Effector memory CD4-positive, alpha-beta T cell (primary cell): ENCODE data around the gene LRRC8A.
"Not testable (repeated sequence)": the region's sequence is repeated elsewhere in the genome, so short reads cannot be mapped to it uniquely, and the experiment has no call there.

ENCODE experiments used
- DNase-seq, 3 donors: peaks; one replicate each; pipeline ENCODE4 v3.0.0-alpha.2; 2020
- H3K27ac ChIP-seq: 2 replicates; pipeline ENCODE4 v1.7.0; 2013; ENCODE audit warnings: mild to moderate bottlenecking, low read length, moderate library complexity; ENCODE audit not compliant: insufficient read depth, poor library complexity, severe bottlenecking
- H3K27me3 ChIP-seq: replicated peaks from 2 replicates; pipeline ENCODE4 v1.7.0; 2013; ENCODE audit warnings: mild to moderate bottlenecking, low read length; ENCODE audit not compliant: insufficient read depth, control insufficient read depth, poor library complexity, severe bottlenecking
- H3K36me3 ChIP-seq: 2 replicates; pipeline ENCODE4 v1.7.0; 2013; ENCODE audit warnings: mild to moderate bottlenecking, low read length, moderate library complexity; ENCODE audit not compliant: control insufficient read depth, insufficient read depth
- H3K4me1 ChIP-seq: 2 replicates; pipeline ENCODE4 v1.7.0; 2013; ENCODE audit warnings: low read length, mild to moderate bottlenecking; ENCODE audit not compliant: control insufficient read depth, insufficient read depth, poor library complexity, severe bottlenecking
- H3K4me3 ChIP-seq: 2 replicates; pipeline ENCODE4 v1.7.0; 2013; ENCODE audit warnings: low read length, low read depth, mild to moderate bottlenecking; ENCODE audit not compliant: insufficient read depth, poor library complexity, severe bottlenecking
- H3K9me3 ChIP-seq: 2 replicates; pipeline ENCODE4 v1.7.0; 2013; ENCODE audit warnings: mild to moderate bottlenecking, low read length, moderate library complexity; ENCODE audit not compliant: control insufficient read depth

LRRC8A gene

DNA sequence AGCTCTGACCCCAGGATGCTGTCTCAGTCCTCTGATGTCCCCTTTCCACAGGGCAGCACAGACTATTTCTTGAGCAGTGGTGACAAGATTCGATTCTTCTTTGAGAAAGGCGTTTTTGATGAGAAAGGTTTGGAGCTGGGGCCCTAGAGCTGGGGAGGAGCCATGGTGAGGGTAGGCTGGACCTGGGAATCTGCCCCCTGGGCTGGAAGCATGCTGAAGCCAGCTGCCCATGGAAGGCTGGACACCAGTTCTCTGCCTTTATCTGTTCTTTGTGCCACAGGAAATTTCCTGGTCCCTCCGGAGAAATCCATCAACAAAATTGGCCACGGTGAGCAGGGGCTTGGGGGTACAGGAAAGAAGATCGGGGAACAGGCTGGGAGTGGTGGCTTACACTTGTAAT is 51.8 kb downstream of the LRRC8A start:
- H3K4me1 ChIP-seq: no peaks in the 10 kb centered on the region
- H3K36me3 ChIP-seq: no peaks in the 10 kb centered on the region
- no peak overlapping the region for H3K27ac ChIP-seq
- no peaks in the 10 kb centered on the region for H3K27me3 ChIP-seq
- no peaks in the 10 kb centered on the region for H3K9me3 ChIP-seq
- no peak for DNase-seq
- H3K4me3 ChIP-seq: no peak overlapping the region

DNA sequence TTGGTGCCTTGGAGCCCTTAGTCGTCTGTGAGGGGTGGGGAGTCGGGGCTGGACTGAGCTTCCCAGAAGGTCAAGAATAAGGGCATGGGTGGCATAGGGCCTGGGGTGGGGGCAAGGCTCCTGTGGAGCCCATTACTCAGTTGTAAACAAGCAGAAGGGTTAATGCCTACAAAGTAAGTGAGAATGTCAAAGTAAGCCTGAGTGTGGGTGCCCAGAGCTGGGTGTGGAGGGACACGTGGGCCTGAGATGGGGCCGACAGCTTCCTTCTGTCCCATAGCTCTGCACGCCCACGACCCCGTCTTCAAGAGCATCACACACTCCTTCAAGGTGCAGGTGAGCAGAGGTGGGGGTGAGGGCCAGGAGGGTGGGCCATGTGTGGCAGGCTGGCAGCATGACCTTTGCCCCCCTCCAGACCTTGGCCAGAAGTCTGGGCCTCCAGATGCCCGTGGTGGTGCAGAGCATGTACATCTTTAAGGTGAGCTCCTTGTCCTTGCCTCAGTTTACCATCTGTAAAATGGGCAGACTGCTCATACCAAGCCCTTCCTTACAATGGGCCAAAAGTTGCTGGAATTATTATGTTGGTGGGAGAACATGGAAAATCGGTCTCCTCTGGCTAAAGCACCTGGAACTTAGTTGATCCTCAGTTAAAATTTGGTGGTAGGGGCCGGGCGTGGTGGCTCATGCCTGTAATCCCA is 54.4 kb downstream of the LRRC8A start:
- no peak for DNase-seq
- H3K36me3 ChIP-seq: no peaks in the 10 kb centered on the region
- no peaks in the 10 kb centered on the region for H3K9me3 ChIP-seq
- H3K4me3 ChIP-seq: no peak overlapping the region
- no peaks in the 10 kb centered on the region for H3K4me1 ChIP-seq
- no peak overlapping the region for H3K27ac ChIP-seq
- H3K27me3 ChIP-seq: no peaks in the 10 kb centered on the region

DNA sequence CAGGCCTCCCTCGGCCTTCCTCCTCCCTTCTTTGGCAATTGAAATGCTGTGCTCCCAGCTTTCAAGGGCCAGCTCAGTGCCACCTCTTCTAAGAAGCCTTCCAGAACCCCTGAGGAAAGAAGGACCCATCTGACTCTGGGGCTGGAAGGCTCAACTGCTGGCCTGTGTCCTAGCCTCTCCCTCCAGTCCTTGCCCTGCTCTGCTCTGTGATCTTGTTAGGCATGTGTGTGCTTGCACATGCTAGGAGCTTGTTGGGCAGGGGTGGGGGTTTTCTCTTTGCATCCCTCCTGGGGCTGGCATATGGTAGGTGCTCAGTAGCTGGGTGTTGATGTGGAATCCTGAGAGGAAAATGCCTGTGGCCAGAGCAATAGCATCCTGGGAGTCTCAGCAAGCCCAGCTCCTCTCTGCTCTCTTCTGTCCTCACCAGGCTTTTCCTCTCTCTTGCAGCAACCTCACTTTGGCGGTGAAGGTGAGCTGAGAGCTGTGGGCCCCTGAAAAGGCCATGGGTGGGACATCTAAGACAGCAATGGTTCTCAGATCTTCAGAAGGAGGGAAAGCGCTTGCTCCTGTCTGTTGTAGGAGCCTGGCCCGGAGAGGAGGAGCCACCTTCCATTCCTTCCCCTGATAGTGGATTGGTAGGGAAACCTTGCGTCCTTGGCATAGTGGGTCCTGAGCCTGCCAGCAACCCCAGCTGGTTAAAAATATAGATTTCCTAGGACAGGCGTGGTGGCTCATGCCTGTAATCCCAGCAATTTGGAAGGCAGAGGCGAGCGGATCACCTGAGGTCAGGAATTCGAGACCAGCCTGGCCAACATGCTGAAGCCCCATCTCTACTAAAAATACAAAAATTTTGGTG is 55.6 kb downstream of the LRRC8A start:
- H3K27me3 ChIP-seq: no peaks in the 10 kb centered on the region
- H3K4me1 ChIP-seq: no peaks in the 10 kb centered on the region
- no peaks in the 10 kb centered on the region for H3K9me3 ChIP-seq
- H3K4me3 ChIP-seq: no peak overlapping the region
- H3K36me3 ChIP-seq: no peaks in the 10 kb centered on the region
- no peak overlapping the region for H3K27ac ChIP-seq
- no peak for DNase-seq

DNA sequence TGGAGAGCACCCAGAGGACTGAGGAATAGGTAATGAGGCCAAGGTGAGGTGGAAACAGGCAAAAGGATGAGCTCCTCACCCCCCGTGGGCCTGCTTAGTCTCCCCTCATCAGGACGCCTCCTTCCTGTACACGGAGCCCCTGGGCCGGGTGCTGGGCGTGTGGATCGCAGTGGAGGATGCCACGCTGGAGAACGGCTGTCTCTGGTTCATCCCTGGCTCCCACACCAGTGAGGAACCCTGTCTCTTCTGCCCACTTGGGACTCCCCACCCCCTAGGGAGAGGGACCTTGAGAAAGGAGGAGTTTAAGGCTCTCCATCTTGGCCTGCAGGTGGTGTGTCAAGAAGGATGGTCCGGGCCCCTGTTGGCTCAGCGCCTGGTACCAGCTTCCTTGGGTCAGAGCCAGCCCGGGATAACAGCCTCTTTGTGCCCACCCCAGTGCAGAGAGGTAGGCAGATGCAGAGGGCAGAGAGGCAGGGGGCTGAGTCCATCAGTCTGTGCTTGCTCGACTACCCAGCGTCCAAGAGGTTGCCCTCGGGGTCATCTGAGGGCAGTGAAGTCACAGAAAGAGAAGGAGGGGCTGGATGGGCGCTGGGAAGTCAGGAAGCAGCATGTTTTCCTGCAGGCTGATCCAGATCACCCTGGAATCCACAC is 58.5 kb downstream of the LRRC8A start:
- Histone ChIP-seq H3K36me3 (no peaks in the 10 kb centered on the region), H3K4me1 (no peaks in the 10 kb centered on the region), H3K4me3 (no peak overlapping the region), H3K27me3 (no peaks in the 10 kb centered on the region), H3K9me3 (no peaks in the 10 kb centered on the region), H3K27ac (no peak overlapping the region)
- no peak for DNase-seq

DNA sequence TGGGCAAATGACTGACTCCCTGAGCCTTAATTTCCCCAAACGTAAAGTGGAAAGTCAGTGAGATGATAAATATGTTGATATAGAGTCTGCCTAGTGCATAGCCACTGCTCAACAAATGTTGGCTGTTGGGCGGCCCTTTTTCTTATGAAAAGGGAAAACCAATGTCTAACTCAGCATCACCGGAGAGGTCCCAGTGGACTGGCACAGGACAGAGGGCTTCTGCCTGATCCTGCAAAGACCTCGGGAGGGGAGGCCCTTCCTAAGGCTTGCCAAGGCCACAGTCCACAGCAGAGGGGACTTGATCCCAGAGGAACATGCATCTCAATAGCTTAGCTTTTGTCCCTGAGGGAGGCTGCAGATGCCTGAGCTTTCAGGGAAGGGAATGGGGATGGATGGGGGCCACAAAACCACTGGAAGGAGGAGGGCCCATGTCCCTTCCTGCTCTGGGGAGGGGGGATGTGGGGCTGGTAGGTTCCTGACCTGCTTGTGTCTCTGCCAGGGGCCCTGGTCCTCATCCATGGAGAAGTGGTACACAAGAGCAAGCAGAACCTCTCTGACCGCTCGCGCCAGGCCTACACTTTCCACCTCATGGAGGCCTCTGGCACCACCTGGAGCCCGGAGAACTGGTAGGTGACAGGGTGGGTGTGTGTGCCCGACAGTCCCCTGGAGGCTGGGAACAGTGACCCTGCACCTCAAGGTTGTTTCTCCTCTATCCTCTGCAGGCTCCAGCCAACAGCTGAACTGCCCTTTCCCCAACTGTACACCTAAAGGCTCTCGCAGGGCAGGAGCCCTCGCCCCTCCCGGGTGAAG is 59.2 kb downstream of the LRRC8A start:
- H3K36me3 ChIP-seq: no peaks in the 10 kb centered on the region
- no peak overlapping the region for H3K4me3 ChIP-seq

DNA sequence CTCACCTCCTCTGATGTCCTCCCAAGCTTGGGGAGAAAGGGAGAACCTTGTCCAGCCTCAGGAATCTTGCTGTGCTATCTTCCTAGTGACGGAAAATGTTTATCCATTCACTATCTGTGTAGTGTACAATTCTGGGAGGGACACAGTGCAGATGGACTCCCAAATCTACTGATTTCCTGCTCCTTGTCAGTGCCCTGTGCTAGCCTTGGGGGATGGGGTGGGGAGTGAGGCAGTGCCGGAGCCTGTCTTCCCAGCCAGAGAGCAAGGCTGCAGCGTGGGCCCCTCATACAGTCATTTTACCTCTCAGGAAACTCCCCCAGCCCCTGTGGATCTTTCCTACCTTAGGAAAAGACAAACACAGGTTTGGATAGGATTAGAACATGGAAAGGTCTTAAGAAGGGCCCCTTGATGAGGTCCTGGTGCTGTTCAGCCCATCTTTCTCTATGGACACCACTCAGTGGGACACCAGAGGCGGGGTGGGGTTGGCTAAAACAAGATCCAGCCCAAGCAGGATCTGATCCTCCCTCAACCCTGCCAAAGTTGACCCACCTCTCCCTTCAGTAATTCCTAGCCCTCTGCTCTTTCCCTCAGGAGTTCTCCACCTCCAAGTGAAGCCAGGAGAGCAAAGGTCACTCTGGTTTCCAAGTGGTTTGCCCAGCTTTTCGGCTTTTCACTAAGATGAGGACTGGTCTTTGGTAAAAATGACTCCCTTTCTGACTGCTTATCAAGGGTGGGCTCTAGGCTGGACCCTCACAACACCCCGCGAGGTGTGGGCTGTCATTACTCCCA is 62.1 kb downstream of the LRRC8A start:
- H3K4me3 ChIP-seq: no peak overlapping the region
- H3K36me3 ChIP-seq: no peaks in the 10 kb centered on the region
- no peaks in the 10 kb centered on the region for H3K9me3 ChIP-seq
- DNase-seq: no peak
- H3K4me1 ChIP-seq: peaks cover 13% of the 10 kb centered on the region
- no peaks in the 10 kb centered on the region for H3K27me3 ChIP-seq
- no peak overlapping the region for H3K27ac ChIP-seq

More for the DNA sequence above, 59.2 kb downstream of the LRRC8A start:
- Histone ChIP-seq H3K4me1 (peaks cover 3% of the 10 kb centered on the region), H3K9me3 (no peaks in the 10 kb centered on the region), H3K27me3 (no peaks in the 10 kb centered on the region), H3K27ac (no peak overlapping the region)
- no peak for DNase-seq

DNA sequence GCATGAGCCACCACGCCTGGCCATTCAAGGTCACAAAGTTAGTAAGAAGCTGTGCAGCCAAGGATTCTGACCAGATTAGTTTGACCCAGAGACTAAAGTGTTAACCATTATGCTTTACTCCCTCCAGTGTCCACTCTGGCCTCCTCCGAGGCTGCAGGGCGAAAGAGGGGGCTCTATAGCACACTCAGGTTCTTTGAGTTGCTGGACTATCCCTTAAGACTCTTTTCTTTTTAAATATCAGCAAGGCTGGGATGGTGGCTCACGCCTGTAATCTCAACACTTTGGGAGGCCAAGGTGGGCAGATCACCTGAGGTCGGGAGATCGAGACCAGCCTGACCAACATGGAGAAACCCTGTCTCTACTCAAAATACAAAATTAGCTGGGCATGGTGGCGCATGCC is 63.0 kb downstream of the LRRC8A start:
- not testable (repeated sequence) for DNase-seq, H3K36me3 ChIP-seq, H3K27ac ChIP-seq, H3K4me3 ChIP-seq, H3K9me3 ChIP-seq, H3K27me3 ChIP-seq
- H3K4me1 ChIP-seq: peaks cover 13% of the 10 kb centered on the region

DNA sequence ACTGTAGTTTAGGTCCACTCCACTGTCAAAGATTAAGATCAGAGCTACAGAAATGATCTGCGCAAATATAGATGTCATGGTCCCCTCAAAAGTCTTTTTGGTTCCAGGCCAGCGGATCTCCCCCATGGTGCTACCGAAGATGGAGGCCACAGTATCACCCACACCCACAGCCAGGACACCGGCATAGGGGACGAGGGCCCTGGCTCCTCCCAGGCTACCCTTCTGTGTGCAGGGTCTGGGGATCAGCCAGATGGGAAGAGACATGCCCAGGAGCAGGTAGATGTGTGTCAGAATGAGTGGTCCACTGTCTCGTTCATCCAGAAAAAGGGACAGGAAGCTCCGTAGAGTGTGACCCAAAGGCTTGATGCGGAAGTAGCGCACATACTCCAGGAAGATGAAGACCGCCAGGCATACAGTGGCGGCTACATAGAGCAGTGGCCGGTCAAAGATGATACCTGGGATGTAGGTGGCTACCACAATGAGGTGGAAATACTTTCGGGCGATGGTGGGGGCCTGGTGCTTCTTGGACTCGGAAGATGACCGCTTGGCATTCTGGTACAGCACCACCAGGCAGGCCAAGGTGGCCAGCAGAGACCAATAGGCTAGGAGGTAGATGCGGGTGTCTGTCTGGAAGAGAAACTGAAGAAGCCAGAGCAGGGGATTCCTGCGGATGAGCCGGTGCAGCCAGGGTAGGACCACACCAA is 64.0 kb downstream of the LRRC8A start:
- H3K36me3 ChIP-seq: peaks cover 6% of the 10 kb centered on the region
- no peaks in the 10 kb centered on the region for H3K9me3 ChIP-seq
- no peak for DNase-seq
- no peaks in the 10 kb centered on the region for H3K27me3 ChIP-seq
- H3K4me1 ChIP-seq: peaks cover 13% of the 10 kb centered on the region
- no peak overlapping the region for H3K27ac ChIP-seq
- H3K4me3 ChIP-seq: no peak overlapping the region
